K562 (cell line): Measurements from ENCODE around the gene CNPY2. TPM values are rescaled to one million over a fixed set of nuclear protein-coding genes. Genes with fewer than 3 reads are reported as not detected.

Source experiments
- BRD4 ChIP-seq: fragments of 200-600 bp; sonication (generic); IDR thresholded peaks from 2 replicates; pipeline ENCODE4 v1.6.1; 2017; ENCODE audit warnings: inconsistent platforms
- C11orf30 ChIP-seq: fragments of 450-650 bp; IDR thresholded peaks from 2 replicates; pipeline ENCODE4 v1.6.1; 2016; ENCODE audit warnings: low read depth, mild to moderate bottlenecking
- COPS2 ChIP-seq: fragments of 450-650 bp; conservative IDR thresholded peaks from 2 replicates; pipeline ENCODE4 v1.6.1; 2016; ENCODE audit warnings: mild to moderate bottlenecking, moderate library complexity
- CTBP1 ChIP-seq: fragments of 450-650 bp; IDR thresholded peaks from 2 replicates; pipeline ENCODE4 v1.6.1; 2016; ENCODE audit warnings: borderline replicate concordance
- ELF2 ChIP-seq: fragments of 250-450 bp; sonication (Bioruptor Pico); IDR thresholded peaks from 2 replicates; pipeline ENCODE4 v1.5.0; 2021; ENCODE audit warnings: mild to moderate bottlenecking
- IRF2 ChIP-seq: sonication (generic); formaldehyde crosslinking; IDR thresholded peaks from 2 replicates; pipeline ENCODE4 v1.8.1; 2022; ENCODE audit warnings: mild to moderate bottlenecking, missing genetic modification reagents
- MYBL2 ChIP-seq, 2 experiments: fragments of 450-650 bp in 1 of 2; sonication (generic) in 1 of 2; formaldehyde crosslinking in 1 of 2; IDR thresholded peaks; 2 replicates each; pipeline versions ENCODE4 v1.6.1 to v1.8.1; 2017 to 2022; ENCODE audit warnings: borderline replicate concordance in 1 of 2, inconsistent platforms in 1 of 2, low read depth in 1 of 2, mild to moderate bottlenecking in 1 of 2, missing genetic modification reagents in 1 of 2, moderate library complexity in 1 of 2
- NCOA4 ChIP-seq: fragments of 450-650 bp; IDR thresholded peaks from 2 replicates; pipeline ENCODE4 v1.6.1; 2018; ENCODE audit warnings: mild to moderate bottlenecking; ENCODE audit not compliant: partially characterized antibody
- XRCC3 ChIP-seq: fragments of 450-650 bp; IDR thresholded peaks from 2 replicates; pipeline ENCODE4 v1.6.1; 2017; ENCODE audit warnings: mild to moderate bottlenecking, moderate library complexity
- ZNF561 ChIP-seq: fragments of 450-650 bp; formaldehyde crosslinking; conservative IDR thresholded peaks from 2 replicates; pipeline ENCODE4 v1.4.0; 2020; ENCODE audit warnings: mild to moderate bottlenecking, moderate library complexity
- polyA plus RNA-seq, 8 experiments: library from polyadenylated mRNA; depleted of rRNA in 4 of 8; stranded (reverse) in 5 of 8; unstranded in 3 of 8; fragments of >200 nt; fragmentation: Nextera tagmentation in 2 of 8; fragmentation: Illumina TruSeq in 1 of 8; extraction: Ambion mirVana in 2 of 8; extraction: Trizol in 1 of 8; gene quantifications; 2 replicates each; pipeline versions ENCODE4 v1.2.1 to v1.2.3, GENCODE V29; 2011 to 2014; ENCODE audit warnings: inconsistent platforms in 1 of 8, missing spikeins in 1 of 8
- total RNA-seq, 7 experiments: library from RNA; depleted of rRNA in 6 of 7; stranded (reverse); fragments of >200 nt in 6 of 7; fragmentation: Illumina TruSeq in 2 of 7; extraction: Trizol in 2 of 7; gene quantifications; 2 replicates each; pipeline versions ENCODE4 v1.2.1 to v1.2.3, GENCODE V29; 2011 to 2021; ENCODE audit warnings: low replicate concordance in 1 of 7
- TF ChIP-seq, protein P1 (sequence below), 2 experiments: IDR thresholded peaks; 2 replicates each; pipeline ENCODE4 v1.6.1; 2011; ENCODE audit warnings: borderline replicate concordance in 1 of 2, control low read depth in 1 of 2, low read depth in 1 of 2, low read length in 1 of 2, mild to moderate bottlenecking in 1 of 2, mixed read lengths in 1 of 2, moderate library complexity in 1 of 2; ENCODE audit not compliant: insufficient read depth in 1 of 2, insufficient read length in 1 of 2, poor library complexity in 1 of 2, severe bottlenecking in 1 of 2; ENCODE audit errors: extremely low read depth in 1 of 2
- TF ChIP-seq, protein P2 (sequence below): fragments of 200-600 bp; sonication (generic); IDR thresholded peaks from one replicate; pipeline ENCODE4 v1.6.1; 2012; ENCODE audit warnings: mild to moderate bottlenecking, low read depth, low read length, inconsistent platforms
- TF ChIP-seq, protein P3 (sequence below): sonication (generic); formaldehyde crosslinking; IDR thresholded peaks from 2 replicates; pipeline ENCODE4 v1.8.1; 2022; ENCODE audit warnings: missing genetic modification reagents

CNPY2 gene
- total and polyA plus RNA-seq, 9 of the 15 experiments (the other 6 are each of a cell fraction or from before 2014, with no cell fraction given), result 33.8 to 190 (median 138) TPM

DNA sequence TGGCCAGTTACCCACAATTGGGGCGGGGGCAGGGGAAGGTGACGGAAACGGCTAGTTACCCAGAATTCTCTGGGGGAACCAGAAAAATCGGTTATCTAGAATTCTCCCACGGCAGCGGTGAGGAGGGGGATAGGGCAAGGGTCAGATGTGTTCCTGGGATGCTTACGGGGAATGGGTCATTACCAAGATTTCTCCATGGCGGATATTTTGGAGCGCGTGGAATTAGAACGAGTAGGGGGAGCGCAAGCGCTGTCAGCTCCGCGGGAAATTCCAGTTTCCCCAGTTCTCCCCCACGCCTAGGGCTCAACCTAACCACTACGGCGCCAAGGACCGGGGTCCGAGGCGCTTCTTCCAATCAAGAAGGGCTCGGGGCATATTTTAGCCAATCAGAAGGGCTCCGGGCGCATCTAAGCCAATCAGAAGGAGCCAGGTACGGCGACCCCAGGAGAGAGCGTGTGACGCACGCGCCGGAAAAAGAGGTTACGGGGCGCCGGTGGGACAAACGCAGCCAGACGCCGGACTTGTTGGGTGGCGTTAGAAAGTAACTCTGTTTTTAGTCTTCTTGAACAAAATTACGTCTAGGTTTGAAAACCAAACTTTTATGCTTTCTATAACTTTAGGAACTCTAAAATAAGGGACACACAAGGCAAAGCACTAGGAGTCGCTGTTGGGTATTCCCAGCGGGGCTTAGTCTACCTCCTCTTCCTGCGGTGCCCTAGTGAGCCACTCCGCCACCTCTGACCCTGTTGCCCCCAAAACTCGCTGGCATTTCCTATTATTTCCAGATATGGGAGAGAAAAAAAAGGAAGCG is 18.1 kb upstream of the CNPY2 start, which contains the start of gene PAN2 (continued):
- TF ChIP-seq, protein P1, sequence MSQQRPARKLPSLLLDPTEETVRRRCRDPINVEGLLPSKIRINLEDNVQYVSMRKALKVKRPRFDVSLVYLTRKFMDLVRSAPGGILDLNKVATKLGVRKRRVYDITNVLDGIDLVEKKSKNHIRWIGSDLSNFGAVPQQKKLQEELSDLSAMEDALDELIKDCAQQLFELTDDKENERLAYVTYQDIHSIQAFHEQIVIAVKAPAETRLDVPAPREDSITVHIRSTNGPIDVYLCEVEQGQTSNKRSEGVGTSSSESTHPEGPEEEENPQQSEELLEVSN (IDR thresholded peaks at IDR 0.05; ENCODE audit: borderline replicate concordance in 1 of 2, extremely low read depth in 1 of 2, insufficient read depth in 1 of 2, insufficient read length in 1 of 2, low read depth in 1 of 2, low read length in 1 of 2, poor library complexity in 1 of 2, severe bottlenecking in 1 of 2), result peak; percentile 85 to 93
- TF ChIP-seq MYBL2 (IDR thresholded peaks at IDR 0.05; ENCODE audit: low read depth), result peak; percentile 79
- no peak for TF ChIP-seq MYBL2 (CRISPR knock-in tag; IDR thresholded peaks at IDR 0.05; ENCODE audit: borderline replicate concordance)
- no peak for TF ChIP-seq XRCC3
- TF ChIP-seq, protein P2, sequence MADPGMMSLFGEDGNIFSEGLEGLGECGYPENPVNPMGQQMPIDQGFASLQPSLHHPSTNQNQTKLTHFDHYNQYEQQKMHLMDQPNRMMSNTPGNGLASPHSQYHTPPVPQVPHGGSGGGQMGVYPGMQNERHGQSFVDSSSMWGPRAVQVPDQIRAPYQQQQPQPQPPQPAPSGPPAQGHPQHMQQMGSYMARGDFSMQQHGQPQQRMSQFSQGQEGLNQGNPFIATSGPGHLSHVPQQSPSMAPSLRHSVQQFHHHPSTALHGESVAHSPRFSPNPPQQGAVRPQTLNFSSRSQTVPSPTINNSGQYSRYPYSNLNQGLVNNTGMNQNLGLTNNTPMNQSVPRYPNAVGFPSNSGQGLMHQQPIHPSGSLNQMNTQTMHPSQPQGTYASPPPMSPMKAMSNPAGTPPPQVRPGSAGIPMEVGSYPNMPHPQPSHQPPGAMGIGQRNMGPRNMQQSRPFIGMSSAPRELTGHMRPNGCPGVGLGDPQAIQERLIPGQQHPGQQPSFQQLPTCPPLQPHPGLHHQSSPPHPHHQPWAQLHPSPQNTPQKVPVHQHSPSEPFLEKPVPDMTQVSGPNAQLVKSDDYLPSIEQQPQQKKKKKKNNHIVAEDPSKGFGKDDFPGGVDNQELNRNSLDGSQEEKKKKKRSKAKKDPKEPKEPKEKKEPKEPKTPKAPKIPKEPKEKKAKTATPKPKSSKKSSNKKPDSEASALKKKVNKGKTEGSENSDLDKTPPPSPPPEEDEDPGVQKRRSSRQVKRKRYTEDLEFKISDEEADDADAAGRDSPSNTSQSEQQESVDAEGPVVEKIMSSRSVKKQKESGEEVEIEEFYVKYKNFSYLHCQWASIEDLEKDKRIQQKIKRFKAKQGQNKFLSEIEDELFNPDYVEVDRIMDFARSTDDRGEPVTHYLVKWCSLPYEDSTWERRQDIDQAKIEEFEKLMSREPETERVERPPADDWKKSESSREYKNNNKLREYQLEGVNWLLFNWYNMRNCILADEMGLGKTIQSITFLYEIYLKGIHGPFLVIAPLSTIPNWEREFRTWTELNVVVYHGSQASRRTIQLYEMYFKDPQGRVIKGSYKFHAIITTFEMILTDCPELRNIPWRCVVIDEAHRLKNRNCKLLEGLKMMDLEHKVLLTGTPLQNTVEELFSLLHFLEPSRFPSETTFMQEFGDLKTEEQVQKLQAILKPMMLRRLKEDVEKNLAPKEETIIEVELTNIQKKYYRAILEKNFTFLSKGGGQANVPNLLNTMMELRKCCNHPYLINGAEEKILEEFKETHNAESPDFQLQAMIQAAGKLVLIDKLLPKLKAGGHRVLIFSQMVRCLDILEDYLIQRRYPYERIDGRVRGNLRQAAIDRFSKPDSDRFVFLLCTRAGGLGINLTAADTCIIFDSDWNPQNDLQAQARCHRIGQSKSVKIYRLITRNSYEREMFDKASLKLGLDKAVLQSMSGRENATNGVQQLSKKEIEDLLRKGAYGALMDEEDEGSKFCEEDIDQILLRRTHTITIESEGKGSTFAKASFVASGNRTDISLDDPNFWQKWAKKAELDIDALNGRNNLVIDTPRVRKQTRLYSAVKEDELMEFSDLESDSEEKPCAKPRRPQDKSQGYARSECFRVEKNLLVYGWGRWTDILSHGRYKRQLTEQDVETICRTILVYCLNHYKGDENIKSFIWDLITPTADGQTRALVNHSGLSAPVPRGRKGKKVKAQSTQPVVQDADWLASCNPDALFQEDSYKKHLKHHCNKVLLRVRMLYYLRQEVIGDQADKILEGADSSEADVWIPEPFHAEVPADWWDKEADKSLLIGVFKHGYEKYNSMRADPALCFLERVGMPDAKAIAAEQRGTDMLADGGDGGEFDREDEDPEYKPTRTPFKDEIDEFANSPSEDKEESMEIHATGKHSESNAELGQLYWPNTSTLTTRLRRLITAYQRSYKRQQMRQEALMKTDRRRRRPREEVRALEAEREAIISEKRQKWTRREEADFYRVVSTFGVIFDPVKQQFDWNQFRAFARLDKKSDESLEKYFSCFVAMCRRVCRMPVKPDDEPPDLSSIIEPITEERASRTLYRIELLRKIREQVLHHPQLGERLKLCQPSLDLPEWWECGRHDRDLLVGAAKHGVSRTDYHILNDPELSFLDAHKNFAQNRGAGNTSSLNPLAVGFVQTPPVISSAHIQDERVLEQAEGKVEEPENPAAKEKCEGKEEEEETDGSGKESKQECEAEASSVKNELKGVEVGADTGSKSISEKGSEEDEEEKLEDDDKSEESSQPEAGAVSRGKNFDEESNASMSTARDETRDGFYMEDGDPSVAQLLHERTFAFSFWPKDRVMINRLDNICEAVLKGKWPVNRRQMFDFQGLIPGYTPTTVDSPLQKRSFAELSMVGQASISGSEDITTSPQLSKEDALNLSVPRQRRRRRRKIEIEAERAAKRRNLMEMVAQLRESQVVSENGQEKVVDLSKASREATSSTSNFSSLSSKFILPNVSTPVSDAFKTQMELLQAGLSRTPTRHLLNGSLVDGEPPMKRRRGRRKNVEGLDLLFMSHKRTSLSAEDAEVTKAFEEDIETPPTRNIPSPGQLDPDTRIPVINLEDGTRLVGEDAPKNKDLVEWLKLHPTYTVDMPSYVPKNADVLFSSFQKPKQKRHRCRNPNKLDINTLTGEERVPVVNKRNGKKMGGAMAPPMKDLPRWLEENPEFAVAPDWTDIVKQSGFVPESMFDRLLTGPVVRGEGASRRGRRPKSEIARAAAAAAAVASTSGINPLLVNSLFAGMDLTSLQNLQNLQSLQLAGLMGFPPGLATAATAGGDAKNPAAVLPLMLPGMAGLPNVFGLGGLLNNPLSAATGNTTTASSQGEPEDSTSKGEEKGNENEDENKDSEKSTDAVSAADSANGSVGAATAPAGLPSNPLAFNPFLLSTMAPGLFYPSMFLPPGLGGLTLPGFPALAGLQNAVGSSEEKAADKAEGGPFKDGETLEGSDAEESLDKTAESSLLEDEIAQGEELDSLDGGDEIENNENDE, result no peak
- TF ChIP-seq C11orf30, result peak; percentile 80
- 0 out of 2 replicates have a peak, but pooled peaks have one; percentile 64 for TF ChIP-seq ZNF561 (CRISPR knock-in tag)
- TF ChIP-seq BRD4, result 0 out of 2 replicates have a peak, but pooled peaks have one; percentile 49
- TF ChIP-seq ELF2 (CRISPR knock-in tag), result no peak
- TF ChIP-seq, protein P3, sequence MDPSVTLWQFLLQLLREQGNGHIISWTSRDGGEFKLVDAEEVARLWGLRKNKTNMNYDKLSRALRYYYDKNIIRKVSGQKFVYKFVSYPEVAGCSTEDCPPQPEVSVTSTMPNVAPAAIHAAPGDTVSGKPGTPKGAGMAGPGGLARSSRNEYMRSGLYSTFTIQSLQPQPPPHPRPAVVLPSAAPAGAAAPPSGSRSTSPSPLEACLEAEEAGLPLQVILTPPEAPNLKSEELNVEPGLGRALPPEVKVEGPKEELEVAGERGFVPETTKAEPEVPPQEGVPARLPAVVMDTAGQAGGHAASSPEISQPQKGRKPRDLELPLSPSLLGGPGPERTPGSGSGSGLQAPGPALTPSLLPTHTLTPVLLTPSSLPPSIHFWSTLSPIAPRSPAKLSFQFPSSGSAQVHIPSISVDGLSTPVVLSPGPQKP (CRISPR knock-in tag), result no peak
- no peak for TF ChIP-seq IRF2 (CRISPR knock-in tag)
- no peak for TF ChIP-seq CTBP1
- no peak for TF ChIP-seq COPS2
- TF ChIP-seq NCOA4, result no peak
